H1 (cell line): Measurements from ENCODE around the gene CXCR4. TPM values are rescaled to one million over a fixed set of nuclear protein-coding genes. Genes with fewer than 3 reads are reported as not detected.

Source experiments
- CTCF ChIA-PET: fragments of 300-600 bp; sonication (Branson Sonifier 250); formaldehyde crosslinking; loops from one replicate; lab custom pipeline; 2021; ENCODE audit not compliant: partially characterized antibody; lab: Charles Lee
- POLR2A ChIA-PET: fragments of 300-600 bp; sonication (Branson Sonifier 250); formaldehyde crosslinking; loops from one replicate; lab custom pipeline; 2021; ENCODE audit warnings: inconsistent platforms; ENCODE audit not compliant: partially characterized antibody; lab: Charles Lee
- DNase-seq, 2 experiments: peaks; one replicate each; pipeline versions ENCODE4 v3.0.0 to v3.0.0-alpha.2; 2010 to 2022; ENCODE audit warnings: low spot score in 2 of 2, low read depth in 1 of 2, mixed read lengths in 1 of 2
- FAIRE-seq: peaks from 2 replicates; lab custom pipeline; 2011; peaks lifted over from hg19 to GRCh38; lab: Jason Lieb, UNC
- H2AFZ ChIP-seq: 2 replicates; pipeline ENCODE4 v1.8.1; 2012; ENCODE audit warnings: low read length, inconsistent platforms
- H2AK5ac ChIP-seq: 2 replicates; pipeline ENCODE4 v1.6.1; 2013; ENCODE audit warnings: low read depth, low read length
- H2BK120ac ChIP-seq: replicated peaks from 2 replicates; pipeline ENCODE3; 2013; ENCODE audit warnings: low read depth, low read length, inconsistent platforms
- H2BK12ac ChIP-seq: 2 replicates; pipeline ENCODE4 v1.6.1; 2013; ENCODE audit warnings: low read depth, low read length
- H2BK15ac ChIP-seq: 2 replicates; pipeline ENCODE4 v1.6.1; 2013; ENCODE audit warnings: low read length
- H2BK20ac ChIP-seq: 2 replicates; pipeline ENCODE4 v1.6.1; 2013; ENCODE audit warnings: low read length
- H2BK5ac ChIP-seq: 2 replicates; pipeline ENCODE4 v1.6.1; 2013; ENCODE audit warnings: low read depth, low read length
- H3K14ac ChIP-seq: 2 replicates; pipeline ENCODE4 v1.6.1; 2013; ENCODE audit warnings: inconsistent platforms; ENCODE audit not compliant: insufficient read length
- H3K18ac ChIP-seq: 2 replicates; pipeline ENCODE4 v1.6.1; 2013; ENCODE audit warnings: low read length; ENCODE audit errors: extremely low read depth
- H3K23ac ChIP-seq: 2 replicates; pipeline ENCODE4 v1.6.1; 2013; ENCODE audit warnings: inconsistent platforms; ENCODE audit not compliant: insufficient read length
- H3K23me2 ChIP-seq: 2 replicates; pipeline ENCODE4 v1.6.1; 2013; ENCODE audit warnings: low read depth, low read length
- H3K27ac ChIP-seq: 2 replicates; pipeline ENCODE4 v1.6.1; 2011; ENCODE audit warnings: low read depth, low read length, inconsistent platforms
- H3K27me3 ChIP-seq, 4 experiments: replicated peaks in 1 of 4; 1 replicate in 1 of 4; 2 replicates in 3 of 4; pipeline versions ENCODE4 v1.6.1 to v1.8.1; 2011 to 2013; ENCODE audit warnings: low read length in 3 of 4, mild to moderate bottlenecking in 3 of 4, inconsistent platforms in 2 of 4, mixed read lengths in 2 of 4, moderate library complexity in 1 of 4; ENCODE audit not compliant: control insufficient read depth in 3 of 4, insufficient read depth in 3 of 4; ENCODE audit errors: extremely low read depth in 1 of 4
- H3K36me3 ChIP-seq, 4 experiments: 2 replicates each; pipeline versions ENCODE4 v1.6.1 to v1.8.1; 2011 to 2013; ENCODE audit warnings: mild to moderate bottlenecking in 4 of 4, low read length in 3 of 4, moderate library complexity in 2 of 4, control low read depth in 1 of 4, inconsistent platforms in 1 of 4; ENCODE audit not compliant: insufficient read depth in 4 of 4, control insufficient read depth in 2 of 4
- H3K4ac ChIP-seq: replicated peaks from 2 replicates; pipeline ENCODE3; 2013; ENCODE audit warnings: low read length, low read depth, mixed read lengths, inconsistent platforms; ENCODE audit not compliant: insufficient read length
- H3K4me1 ChIP-seq, 4 experiments: replicated peaks in 1 of 4; 1 replicate in 1 of 4; 2 replicates in 3 of 4; pipeline versions ENCODE4 v1.6.1 to v1.8.1; 2011 to 2013; ENCODE audit warnings: low read length in 3 of 4, inconsistent platforms in 2 of 4, mixed read lengths in 1 of 4; ENCODE audit not compliant: insufficient read depth in 4 of 4, control insufficient read depth in 3 of 4
- H3K4me2 ChIP-seq, 2 experiments: 2 replicates each; pipeline versions ENCODE4 v1.6.1 to v1.8.1; 2011 to 2013; ENCODE audit warnings: low read depth in 2 of 2, low read length in 2 of 2, control low read depth in 1 of 2, inconsistent platforms in 1 of 2, mild to moderate bottlenecking in 1 of 2; ENCODE audit not compliant: insufficient read depth in 1 of 2
- H3K4me3 ChIP-seq, 4 experiments: fragments of 200-600, 300-600 bp in 1 of 4; sonication (generic), shearing (Covaris generic), sonication (Bioruptor Twin) in 1 of 4; 2 replicates each; pipeline versions ENCODE4 v1.5.1 to v1.8.1; 2011 to 2016; ENCODE audit warnings: low read length in 4 of 4, low read depth in 3 of 4, control low read depth in 2 of 4, inconsistent platforms in 2 of 4, mild to moderate bottlenecking in 2 of 4, mixed read lengths in 1 of 4, moderate library complexity in 1 of 4; ENCODE audit not compliant: insufficient read depth in 2 of 4; ENCODE audit errors: extremely low read depth in 1 of 4
- H3K56ac ChIP-seq: replicated peaks from 2 replicates; pipeline ENCODE3; 2013; ENCODE audit warnings: low read depth, mild to moderate bottlenecking, mixed read lengths, low read length, inconsistent platforms; ENCODE audit not compliant: insufficient read length
- H3K79me1 ChIP-seq: 2 replicates; pipeline ENCODE4 v1.6.1; 2013; ENCODE audit warnings: low read depth, low read length, control low read depth
- H3K79me2 ChIP-seq, 2 experiments: 2 replicates each; pipeline versions ENCODE4 v1.6.1 to v1.8.1; 2012 to 2013; ENCODE audit warnings: low read length in 2 of 2, mild to moderate bottlenecking in 2 of 2, inconsistent platforms in 1 of 2; ENCODE audit not compliant: insufficient read depth in 2 of 2, control insufficient read depth in 1 of 2
- H3K9ac ChIP-seq, 4 experiments: replicated peaks in 1 of 4; 1 replicate in 1 of 4; 2 replicates in 3 of 4; pipeline versions ENCODE4 v1.6.1 to v1.8.1; 2011 to 2013; ENCODE audit warnings: low read depth in 3 of 4, low read length in 3 of 4, control low read depth in 2 of 4, mild to moderate bottlenecking in 2 of 4, moderate library complexity in 2 of 4, inconsistent platforms in 1 of 4; ENCODE audit errors: extremely low read depth in 1 of 4
- H3K9me3 ChIP-seq, 2 experiments: 2 replicates each; pipeline versions ENCODE4 v1.6.1 to v1.8.1; 2012 to 2013; ENCODE audit warnings: mild to moderate bottlenecking in 2 of 2, moderate library complexity in 2 of 2, control low read depth in 1 of 2, inconsistent platforms in 1 of 2, low read depth in 1 of 2, low read length in 1 of 2, mixed read lengths in 1 of 2; ENCODE audit not compliant: insufficient read depth in 2 of 2
- H4K20me1 ChIP-seq, 2 experiments: replicated peaks in 1 of 2; 2 replicates each; pipeline versions ENCODE3 to v1.8.1; 2011 to 2013; ENCODE audit warnings: inconsistent platforms in 2 of 2, low read length in 2 of 2, mild to moderate bottlenecking in 1 of 2; ENCODE audit not compliant: insufficient read depth in 2 of 2, control insufficient read depth in 1 of 2
- H4K5ac ChIP-seq: 2 replicates; pipeline ENCODE4 v1.6.1; 2013; ENCODE audit warnings: low read length, low read depth, mixed read lengths, inconsistent platforms; ENCODE audit not compliant: insufficient read length
- H4K8ac ChIP-seq: 2 replicates; pipeline ENCODE4 v1.8.0; 2013; ENCODE audit warnings: mild to moderate bottlenecking, moderate library complexity, low read length, inconsistent platforms; ENCODE audit not compliant: insufficient read depth; ENCODE audit errors: extremely low read depth
- H4K91ac ChIP-seq: replicated peaks from 2 replicates; pipeline ENCODE3; 2013; ENCODE audit warnings: low read length, mixed read lengths, inconsistent platforms; ENCODE audit not compliant: insufficient read length
- ASH2L ChIP-seq: fragments of 200-600, 300-600 bp; sonication (generic); IDR thresholded peaks from one replicate; pipeline ENCODE4 v1.7.1; 2017; ENCODE audit warnings: low read length
- ATF3 ChIP-seq: IDR thresholded peaks from 2 replicates; pipeline ENCODE4 v1.6.1; 2011; ENCODE audit warnings: low read depth, mild to moderate bottlenecking, low read length; ENCODE audit not compliant: insufficient read depth
- CBX5 ChIP-seq: fragments of 300-800, 300-1000 bp; sonication (generic); IDR thresholded peaks from 2 replicates; pipeline ENCODE4 v1.7.1; 2016; ENCODE audit warnings: antibody characterized with exemption, low read length, low read depth
- CEBPB ChIP-seq: IDR thresholded peaks from 2 replicates; pipeline ENCODE4 v1.6.1; 2012; ENCODE audit warnings: low read depth, low read length
- CTCF ChIP-seq, 3 experiments: IDR thresholded peaks; 1 replicate in 2 of 3; 2 replicates in 1 of 3; pipeline versions ENCODE4 v1.5.1 to v1.6.1; 2011; ENCODE audit warnings: low read length in 3 of 3, mild to moderate bottlenecking in 3 of 3, inconsistent platforms in 2 of 3, low read depth in 1 of 3, moderate library complexity in 1 of 3; ENCODE audit not compliant: insufficient read depth in 1 of 3; ENCODE audit errors: control extremely low read depth in 1 of 3
- E2F6 ChIP-seq: IDR thresholded peaks from 2 replicates; pipeline ENCODE4 v1.6.1; 2012; ENCODE audit warnings: inconsistent platforms
- POLR2A ChIP-seq, 2 experiments: IDR thresholded peaks; 1 replicate in 1 of 2; 2 replicates in 1 of 2; pipeline ENCODE4 v1.6.1; 2011; ENCODE audit warnings: low read depth in 2 of 2, low read length in 2 of 2, mild to moderate bottlenecking in 2 of 2; ENCODE audit errors: control extremely low read depth in 1 of 2
- SIRT6 ChIP-seq: IDR thresholded peaks from one replicate; pipeline ENCODE4 v1.7.1; 2012; ENCODE audit warnings: low read length, inconsistent platforms
- SIX5 ChIP-seq: IDR thresholded peaks from 2 replicates; pipeline ENCODE4 v1.6.1; 2011; ENCODE audit warnings: mild to moderate bottlenecking, low read depth, low read length
- WGBS, 2 experiments: shearing (Covaris generic) in 1 of 2; methylation state at CpG; one replicate each; pipeline versions ENCODE4 v1.1.6 to v1.1.7; 2013 to 2015; ENCODE audit warnings: low lambda C conversion rate in 2 of 2, mixed read lengths in 2 of 2, inconsistent platforms in 1 of 2, low coverage in 1 of 2, missing lambda C conversion rate in 1 of 2; ENCODE audit not compliant: insufficient replicate concordance in 2 of 2, insufficient coverage in 1 of 2, insufficient read length in 1 of 2; ENCODE audit errors: extremely low coverage in 1 of 2, missing lambda C conversion rate in 1 of 2; 5-methylcytosine and 5-hydroxymethylcytosine counted together
- polyA plus RNA-seq, 7 experiments: library from polyadenylated mRNA; depleted of rRNA in 3 of 7; stranded (reverse) in 5 of 7; unstranded in 2 of 7; fragments of >200 nt in 5 of 7; fragments of 200-250 nt in 2 of 7; gene quantifications; 1 replicate in 5 of 7; 2 replicates in 1 of 7; 4 replicates in 1 of 7; pipeline versions ENCODE4 v1.2.1 to v1.2.3, GENCODE V29; 2011 to 2013; ENCODE audit warnings: missing spikeins in 2 of 7, mixed read lengths in 2 of 7
- total RNA-seq: library from RNA; stranded (reverse); fragmentation: NEBNext Ultra II Directional; extraction: Animal tissue kit (Norgen Biotek cat#: 25700); gene quantifications from 2 replicates; pipeline ENCODE4 v1.2.1, GENCODE V29; 2021

The CXCR4 gene
- total and polyA plus RNA-seq, 2 of the 8 experiments (the other 6 are each of a cell fraction or from before 2014, with no cell fraction given), result 1.8 to 2.8 TPM

GRCh38 chr2:136108463-136108862 is 9.5 kb downstream of the CXCR4 start:
- Histone ChIP-seq H3K79me2 (no peaks in the 10 kb centered on the region), H2BK20ac (no peak overlapping the region), H2BK120ac (no peak overlapping the region), H3K4me2 (no peak overlapping the region), H2BK15ac (no peak overlapping the region), H4K5ac (no peak overlapping the region), H2BK5ac (no peak overlapping the region), H3K27ac (no peak overlapping the region), H3K4me1 (peaks cover 0 to 3% (median 0%) of the 10 kb centered on the region in 4 experiments; a peak in 2 of 7 replicates), H2BK12ac (no peak overlapping the region), H3K18ac (no peak overlapping the region), H3K23ac (no peak overlapping the region), H3K27me3 (no peaks in the 10 kb centered on the region), H3K9ac (no peak overlapping the region), H2AFZ (no peak overlapping the region), H3K14ac (no peak overlapping the region), H3K36me3 (no peaks in the 10 kb centered on the region), H3K56ac (no peak overlapping the region), H3K9me3 (no peaks in the 10 kb centered on the region), H3K4me3 (no peak overlapping the region), H2AK5ac (no peak overlapping the region), H4K91ac (no peak overlapping the region), H4K20me1 (no peaks in the 10 kb centered on the region), H3K79me1 (no peaks in the 10 kb centered on the region), H4K8ac (no peak overlapping the region), H3K4ac (no peak overlapping the region), H3K23me2 (no peaks in the 10 kb centered on the region)
- no peak for DNase-seq
- 92% methylated on average over 3 of the region's 3 CpGs; no CpG with 5 or more reads in 1 of the 2 experiments for WGBS, 2 experiments
- FAIRE-seq, result no peak
- POLR2A ChIA-PET, result no interaction called here
- CTCF ChIA-PET, result interaction anchor here (0.8 to 2.0 kb wide), 4 partner anchors 13 to 276 kb away, joined by 3 to 4 read pairs (median 3); no protein-coding TSS in a partner anchor
- TF ChIP-seq SIRT6 (no peak), E2F6 (no peak), CEBPB (no peak), POLR2A (IDR thresholded peaks at IDR 0.05; ENCODE audit: control extremely low read depth in 1 of 2, low read depth in 2 of 2, low read length in 2 of 2) (no peak), SIX5 (no peak), CBX5 (no peak), CTCF (IDR thresholded peaks at IDR 0.05; ENCODE audit: control extremely low read depth in 1 of 3, insufficient read depth in 1 of 3, low read depth in 1 of 3, low read length in 3 of 3) (no peak), ATF3 (no peak), ASH2L (no peak)
